ENCODE measurements around the gene OR5AN1.
"Not testable (repeated sequence)": the region's sequence is repeated elsewhere in the genome, so short reads cannot be mapped to it uniquely, and the experiment has no call there.

The OR5AN1 gene, protein sequence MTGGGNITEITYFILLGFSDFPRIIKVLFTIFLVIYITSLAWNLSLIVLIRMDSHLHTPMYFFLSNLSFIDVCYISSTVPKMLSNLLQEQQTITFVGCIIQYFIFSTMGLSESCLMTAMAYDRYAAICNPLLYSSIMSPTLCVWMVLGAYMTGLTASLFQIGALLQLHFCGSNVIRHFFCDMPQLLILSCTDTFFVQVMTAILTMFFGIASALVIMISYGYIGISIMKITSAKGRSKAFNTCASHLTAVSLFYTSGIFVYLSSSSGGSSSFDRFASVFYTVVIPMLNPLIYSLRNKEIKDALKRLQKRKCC

GRCh38 chr11:59358595-59358994 lies at the start of gene OR5AN1:
Gene OR5AN1 (plus strand): TSS chr11:59358895. CDS start chr11:59364459, 5,564 bp downstream.
- no peak for DNase-seq

DNA sequence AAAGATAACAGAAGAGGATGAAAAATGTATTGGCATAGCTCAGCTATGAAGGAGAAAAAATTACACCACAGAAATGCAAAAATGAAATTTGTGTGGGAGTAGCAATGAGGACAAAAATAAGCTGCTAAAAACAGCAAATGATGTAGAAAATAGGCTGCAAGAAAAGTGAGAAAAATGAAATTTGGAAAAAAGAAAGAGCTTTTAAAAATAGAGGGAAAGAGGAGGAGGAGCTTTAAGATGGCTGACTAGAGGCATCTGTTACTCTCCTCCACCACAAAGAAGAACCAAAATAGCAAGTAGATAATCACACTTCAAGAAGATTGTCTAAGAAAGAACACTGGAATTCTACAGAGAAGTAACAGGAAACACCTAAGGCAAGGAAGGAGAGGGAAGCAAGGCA lies 23.7 kb upstream of the OR5AN1 start:
- DNase-seq = no peak

DNA sequence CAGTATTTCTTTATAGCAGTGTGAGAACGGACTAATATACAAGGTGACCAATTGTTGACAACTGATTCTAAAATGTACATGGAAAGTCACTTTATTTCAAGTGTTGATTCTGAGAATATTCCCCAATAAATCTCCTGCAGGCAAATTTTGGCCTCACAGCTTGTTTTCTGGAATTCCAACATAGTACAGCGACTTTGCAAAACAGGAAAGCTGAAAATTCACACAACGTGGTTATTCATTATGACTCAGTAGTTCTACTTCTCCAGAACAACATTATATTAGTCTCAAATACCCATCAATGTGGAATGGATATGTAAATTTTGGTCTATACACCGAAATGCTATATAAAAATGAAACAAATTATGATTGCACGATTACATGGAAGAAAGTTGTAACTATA lies 22.5 kb upstream of the OR5AN1 start:
- no peak for DNase-seq

- DNase-seq = no peak
Observed at GRCh38 chr11:59336931-59337330, 21.8 kb upstream of the OR5AN1 start.

GRCh38 chr11:59349657-59350056 lies 9.0 kb upstream of the OR5AN1 start:
- DNase-seq = not testable (repeated sequence)

DNA sequence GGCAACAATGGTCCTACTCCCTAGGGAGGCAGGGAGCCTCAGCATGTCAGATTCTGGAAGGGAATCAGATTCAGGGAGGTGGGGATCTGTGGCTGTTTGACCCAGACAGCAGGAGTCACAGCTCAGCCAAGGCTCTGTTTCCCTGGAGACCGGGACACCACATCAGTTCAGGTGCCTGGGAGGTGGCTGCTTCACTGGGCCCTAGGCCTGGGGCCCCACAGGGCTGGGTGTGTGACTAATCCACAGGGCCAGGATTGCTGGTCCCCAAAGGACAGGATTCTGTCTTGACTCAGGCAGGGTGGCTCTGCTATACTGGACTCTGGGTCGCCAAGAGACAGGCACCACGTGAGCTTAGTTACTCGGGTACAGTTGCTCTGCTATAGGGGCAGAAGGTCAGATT lies 3.5 kb upstream of the OR5AN1 start:
- DNase-seq = no peak

DNA sequence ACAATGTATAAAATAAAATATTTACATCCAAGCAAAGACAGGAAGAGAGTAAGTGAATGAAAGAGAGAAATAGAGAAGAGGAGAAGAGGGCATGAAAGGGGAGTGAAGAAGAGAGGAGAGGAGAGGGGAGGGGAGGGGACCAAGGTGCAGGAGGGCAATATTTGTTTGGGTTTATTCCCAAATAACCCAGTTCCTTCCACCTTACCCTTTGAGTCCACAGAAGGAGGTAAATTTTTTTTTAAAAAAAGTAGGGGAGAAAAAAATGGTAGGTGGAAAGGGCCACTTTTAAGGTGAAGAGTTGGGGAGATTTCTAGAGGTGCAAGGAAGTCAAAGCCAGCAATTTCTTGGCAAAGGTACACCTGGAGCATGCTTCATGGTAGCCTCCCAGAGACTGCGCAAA lies 2.1 kb upstream of the OR5AN1 start:
- DNase-seq = no peak

DNA sequence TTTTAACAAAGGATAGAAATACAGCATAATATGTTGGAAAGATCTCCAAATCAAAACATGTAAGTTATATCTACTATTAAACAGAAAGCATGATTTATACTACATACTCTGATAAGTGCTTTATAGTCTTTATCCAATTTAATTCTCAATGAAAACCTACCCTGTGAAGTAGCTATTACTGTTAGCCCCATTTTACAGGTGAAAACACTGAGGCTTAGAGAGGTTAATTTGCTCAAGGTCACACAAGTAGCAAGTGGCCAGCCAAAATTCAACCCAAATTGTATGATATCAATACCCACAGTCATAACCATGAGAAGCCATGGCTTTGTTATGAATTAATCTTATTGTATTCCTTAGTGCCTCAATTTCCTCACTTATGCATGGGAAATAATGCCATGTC lies 675 bp upstream of the OR5AN1 start:
- DNase-seq = no peak

DNA sequence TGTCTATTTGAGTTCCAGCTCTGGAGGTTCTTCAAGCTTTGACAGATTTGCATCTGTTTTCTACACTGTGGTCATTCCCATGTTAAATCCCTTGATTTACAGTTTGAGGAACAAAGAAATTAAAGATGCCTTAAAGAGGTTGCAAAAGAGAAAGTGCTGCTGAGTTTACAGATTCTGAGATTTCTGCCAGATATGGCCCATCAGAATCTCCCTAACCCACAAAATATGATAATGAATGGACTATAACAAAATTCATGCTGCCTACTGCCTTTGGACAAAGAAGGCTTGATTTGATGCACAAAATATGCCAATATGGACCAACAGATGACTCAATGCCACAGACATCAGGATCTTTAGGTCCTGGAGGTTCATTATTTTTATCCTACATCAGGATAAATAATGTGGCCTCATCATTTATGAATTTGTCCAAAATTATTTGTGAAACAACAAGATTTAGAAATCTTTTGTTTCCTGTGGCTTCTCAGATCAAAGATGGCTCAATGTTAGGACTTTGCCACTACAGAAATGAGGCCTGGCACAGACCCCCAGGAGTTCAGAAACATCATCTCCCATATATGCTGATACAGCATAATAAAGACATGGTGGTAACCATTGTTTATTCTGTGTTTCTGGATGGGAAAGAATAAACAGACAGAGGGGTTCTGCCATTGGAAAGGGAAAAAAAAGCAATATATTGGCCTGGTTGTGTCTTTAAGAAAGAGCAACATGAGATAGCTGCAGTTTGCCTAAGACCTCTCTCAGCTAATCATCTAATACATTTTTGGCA lies 6.7 kb downstream of the OR5AN1 start:
- DNase-seq = no peak

DNA sequence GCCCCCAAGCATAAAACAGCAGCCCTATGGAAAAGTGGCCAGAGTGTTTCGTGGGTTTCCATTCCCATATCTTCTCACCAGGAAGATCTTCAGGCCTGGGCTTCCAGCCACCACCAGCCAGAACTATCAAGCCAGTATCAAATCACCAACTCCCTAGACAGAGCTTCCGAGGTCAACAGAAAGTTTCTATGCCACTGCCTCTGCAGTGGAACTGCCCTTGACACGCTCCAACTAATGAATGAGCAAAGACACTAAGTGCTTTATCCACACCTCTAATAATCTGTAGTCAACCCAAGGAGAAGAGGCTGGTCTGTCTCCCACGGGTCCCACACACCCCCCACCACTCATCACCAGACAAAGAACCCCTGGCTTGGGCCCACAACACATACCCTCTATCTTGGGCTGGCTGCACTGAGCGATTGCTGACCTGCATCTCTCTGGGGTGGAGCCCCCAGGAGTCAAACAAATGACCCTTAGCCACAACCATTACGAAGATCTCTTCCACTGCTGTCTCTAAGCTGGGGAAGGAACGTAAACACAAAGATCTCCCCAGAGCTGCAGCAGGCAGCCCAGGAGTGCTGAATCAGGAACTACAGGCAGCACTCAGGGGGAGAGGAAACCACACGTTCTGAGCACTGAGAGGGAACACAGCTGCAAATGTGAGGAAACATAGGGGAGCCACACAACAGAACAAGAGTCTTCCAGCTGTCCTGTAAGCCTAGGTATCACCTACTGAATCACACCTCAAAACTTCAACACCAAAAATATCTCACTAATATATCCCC lies 9.7 kb downstream of the OR5AN1 start:
- no peak for DNase-seq

GRCh38 chr11:59372324-59372723 lies 13.6 kb downstream of the OR5AN1 start:
- DNase-seq = not testable (repeated sequence)

- no peak for DNase-seq
Observed at GRCh38 chr11:59380263-59381059, 21.8 kb downstream of the OR5AN1 start.

DNA sequence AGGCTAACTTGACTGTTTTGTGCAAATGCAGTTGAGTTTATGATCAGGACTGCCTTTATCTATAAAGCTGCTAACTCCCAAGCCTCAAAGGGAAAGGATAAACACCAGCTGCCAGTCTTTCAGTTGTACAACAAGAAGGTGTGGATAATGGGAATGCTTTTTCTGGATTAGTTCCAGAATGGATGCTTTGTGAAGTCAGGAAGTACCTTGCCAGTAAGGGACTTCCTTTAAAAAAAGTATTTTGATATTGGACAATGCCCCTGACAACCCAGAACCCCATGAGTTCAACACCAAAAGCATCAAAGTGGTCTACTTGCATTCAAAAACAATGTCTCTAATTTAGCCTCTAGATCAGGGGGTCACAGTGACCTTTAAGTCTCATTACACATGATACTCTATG lies 35.5 kb downstream of the OR5AN1 start:
- DNase-seq = no peak

DNA sequence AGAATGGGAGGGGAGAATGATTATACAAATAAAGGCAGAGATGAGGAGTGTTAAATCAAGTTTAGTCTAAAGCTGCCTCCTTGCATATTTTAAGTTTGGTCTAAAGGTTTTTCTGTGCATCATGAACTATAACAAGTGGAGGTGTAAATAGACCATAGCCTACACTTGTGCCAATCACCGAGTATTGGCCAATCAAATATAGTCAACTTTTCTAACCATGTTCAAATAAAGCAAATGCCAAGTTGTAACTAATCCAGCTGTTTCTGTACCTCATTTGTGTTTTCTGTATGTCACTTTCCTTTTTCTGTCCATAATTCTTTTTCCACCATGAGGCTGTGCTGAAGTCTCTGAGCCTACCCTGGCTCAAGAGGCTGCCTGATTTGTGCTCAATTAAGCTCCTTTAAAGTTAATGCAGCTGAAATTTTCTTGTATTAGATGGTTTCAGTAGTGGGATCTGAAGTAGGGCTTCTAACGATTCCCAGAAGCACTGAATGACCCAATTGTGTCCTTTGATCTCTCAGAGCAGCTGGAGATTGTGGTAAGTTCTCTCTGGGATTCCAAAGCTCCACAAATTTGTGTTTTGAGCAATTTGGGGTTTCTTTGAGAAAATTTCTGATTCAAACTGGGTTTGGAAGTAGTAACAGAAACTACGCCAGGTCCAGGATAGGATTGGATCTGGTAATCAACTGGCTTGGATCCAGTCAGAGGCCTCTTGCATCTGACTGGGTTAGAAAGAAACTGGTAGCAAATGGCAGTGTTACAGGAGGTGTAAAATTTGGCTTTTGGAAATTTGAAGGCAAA lies 42.0 kb downstream of the OR5AN1 start:
- DNase-seq = no peak

DNA sequence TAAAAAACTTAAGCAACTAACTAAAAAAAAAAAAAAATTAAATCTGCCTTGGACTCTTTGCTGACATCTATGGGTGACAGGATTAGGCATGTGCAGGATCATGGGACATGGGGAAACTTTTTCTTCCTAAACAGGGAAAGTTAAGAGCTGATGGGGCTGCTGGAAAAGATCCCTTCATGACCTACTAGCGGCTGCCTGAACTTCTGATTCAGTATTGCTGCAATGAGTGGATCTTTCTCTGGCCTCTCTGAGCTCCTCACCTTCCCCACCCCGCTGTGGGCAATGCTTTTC lies 42.5 kb downstream of the OR5AN1 start:
- no peak for DNase-seq

GRCh38 chr11:59403546-59403945 lies 44.9 kb downstream of the OR5AN1 start:
- DNase-seq = no peak

DNA sequence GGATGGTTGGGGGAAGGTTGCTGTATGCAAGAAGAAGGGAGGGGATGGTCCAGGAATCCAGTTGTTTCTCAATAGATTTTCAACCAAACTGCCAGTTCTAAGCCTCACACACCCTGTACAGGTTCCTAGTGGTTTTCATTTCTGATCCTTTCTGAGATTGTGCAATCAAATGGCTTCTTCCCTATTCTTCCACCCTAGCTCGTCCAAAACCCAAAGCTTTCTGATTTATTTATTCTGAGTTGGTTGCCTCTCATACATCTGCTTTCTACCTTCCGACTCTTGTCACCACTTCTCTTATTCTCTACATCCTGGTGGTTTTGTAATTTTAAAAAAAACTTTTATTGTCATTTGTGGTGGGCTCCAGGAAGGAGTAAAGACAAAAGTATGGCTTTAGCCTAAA lies 55.0 kb downstream of the OR5AN1 start:
- no peak for DNase-seq

DNA sequence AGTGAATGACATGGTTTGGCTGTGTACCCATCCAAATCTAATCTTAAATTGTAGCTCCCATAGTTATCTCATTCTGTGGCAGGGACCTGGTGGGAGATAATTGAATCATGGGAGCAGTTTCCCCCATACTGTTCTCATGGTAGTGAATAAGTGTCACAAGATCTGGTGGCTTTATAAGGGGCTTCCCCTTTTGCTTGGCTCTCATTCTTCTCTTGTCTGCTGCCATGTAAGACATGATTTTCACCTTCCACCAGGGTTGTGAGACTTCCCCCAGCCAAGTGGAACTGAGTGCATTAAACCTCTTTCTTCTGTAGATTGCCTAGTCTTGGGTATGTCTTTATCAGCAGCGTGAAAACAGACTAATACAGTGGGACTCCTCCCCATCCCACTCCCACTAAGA lies 56.4 kb downstream of the OR5AN1 start:
- DNase-seq = no peak

DNA sequence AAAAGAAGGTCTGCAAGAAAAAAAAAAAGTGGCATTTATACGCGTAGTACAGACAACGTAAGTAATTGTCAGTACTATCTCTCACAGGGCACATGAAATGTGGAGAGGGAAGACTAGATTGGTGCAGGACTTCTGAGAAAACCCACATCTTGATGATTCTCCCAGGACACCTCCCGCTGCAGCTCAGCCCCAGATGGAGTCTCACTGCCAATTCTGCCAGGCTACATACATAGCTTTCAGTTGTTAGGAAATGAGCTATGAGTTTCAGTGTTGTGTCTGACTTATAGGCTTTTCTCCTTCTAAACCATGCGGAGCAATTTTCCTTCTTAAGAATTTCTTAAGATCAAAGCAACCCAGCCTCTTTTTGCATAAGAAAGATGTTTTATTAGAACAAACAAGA lies 57.9 kb downstream of the OR5AN1 start:
- DNase-seq = no peak

GRCh38 chr11:59417023-59417422 lies 58.3 kb downstream of the OR5AN1 start:
- DNase-seq = peak; percentile 59

- peak; percentile 65 for DNase-seq
Observed at GRCh38 chr11:59418156-59418555, 59.5 kb downstream of the OR5AN1 start.
